Body of pancreas (tissue), 4 donors: ENCODE measurements around the gene TMCO4.

ENCODE experiments used
- POLR2A ChIP-seq, 3 donors: fragments of 450-650 bp; IDR thresholded peaks; one replicate each; pipeline ENCODE4 v1.6.1; 2016; ENCODE audit warnings: antibody characterized with exemption in 3 of 3, mild to moderate bottlenecking in 2 of 3
- TF ChIP-seq, protein P1 (sequence below), 7 experiments: fragments of 450-650 bp in 4 of 7; fragments of 200-600 bp in 3 of 7; sonication (generic) in 3 of 7; IDR thresholded peaks; one replicate each; pipeline ENCODE4 v1.5.1; 2016 to 2019; ENCODE audit warnings: antibody characterized with exemption in 7 of 7

DNA sequence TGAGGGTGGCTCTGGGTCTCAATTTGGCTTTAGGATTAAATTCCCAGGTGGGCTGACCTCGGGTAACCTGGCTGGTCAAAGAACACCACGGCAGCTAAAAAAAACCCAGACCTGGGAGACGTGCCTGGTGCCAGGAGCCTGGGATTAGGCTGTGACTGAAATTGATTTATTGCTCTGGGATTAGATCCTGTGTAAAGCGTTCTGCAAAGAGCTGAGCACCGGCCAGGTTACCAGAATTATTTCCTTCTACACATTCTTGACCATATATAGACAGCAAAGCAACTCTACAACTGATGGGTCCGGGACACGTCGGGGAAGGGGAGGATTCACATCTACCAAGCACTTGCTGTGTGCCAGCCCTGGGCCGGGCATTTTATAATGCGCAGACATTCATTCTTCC, 45.2 kb downstream of the TMCO4 start:
- TF ChIP-seq, protein P1, sequence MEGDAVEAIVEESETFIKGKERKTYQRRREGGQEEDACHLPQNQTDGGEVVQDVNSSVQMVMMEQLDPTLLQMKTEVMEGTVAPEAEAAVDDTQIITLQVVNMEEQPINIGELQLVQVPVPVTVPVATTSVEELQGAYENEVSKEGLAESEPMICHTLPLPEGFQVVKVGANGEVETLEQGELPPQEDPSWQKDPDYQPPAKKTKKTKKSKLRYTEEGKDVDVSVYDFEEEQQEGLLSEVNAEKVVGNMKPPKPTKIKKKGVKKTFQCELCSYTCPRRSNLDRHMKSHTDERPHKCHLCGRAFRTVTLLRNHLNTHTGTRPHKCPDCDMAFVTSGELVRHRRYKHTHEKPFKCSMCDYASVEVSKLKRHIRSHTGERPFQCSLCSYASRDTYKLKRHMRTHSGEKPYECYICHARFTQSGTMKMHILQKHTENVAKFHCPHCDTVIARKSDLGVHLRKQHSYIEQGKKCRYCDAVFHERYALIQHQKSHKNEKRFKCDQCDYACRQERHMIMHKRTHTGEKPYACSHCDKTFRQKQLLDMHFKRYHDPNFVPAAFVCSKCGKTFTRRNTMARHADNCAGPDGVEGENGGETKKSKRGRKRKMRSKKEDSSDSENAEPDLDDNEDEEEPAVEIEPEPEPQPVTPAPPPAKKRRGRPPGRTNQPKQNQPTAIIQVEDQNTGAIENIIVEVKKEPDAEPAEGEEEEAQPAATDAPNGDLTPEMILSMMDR (IDR thresholded peaks at IDR 0.05): no peak
- TF ChIP-seq POLR2A (IDR thresholded peaks at IDR 0.05): no peak
